T follicular helper cell (primary cell): ENCODE data around the gene DIS3L2.
"Not testable (repeated sequence)": the region's sequence is repeated elsewhere in the genome, so short reads cannot be mapped to it uniquely, and the experiment has no call there.

Experiments
- DNase-seq: peaks from one replicate; pipeline ENCODE4 v3.0.0-alpha.2; 2020; ENCODE audit warnings: low read depth

The DIS3L2 gene

DNA sequence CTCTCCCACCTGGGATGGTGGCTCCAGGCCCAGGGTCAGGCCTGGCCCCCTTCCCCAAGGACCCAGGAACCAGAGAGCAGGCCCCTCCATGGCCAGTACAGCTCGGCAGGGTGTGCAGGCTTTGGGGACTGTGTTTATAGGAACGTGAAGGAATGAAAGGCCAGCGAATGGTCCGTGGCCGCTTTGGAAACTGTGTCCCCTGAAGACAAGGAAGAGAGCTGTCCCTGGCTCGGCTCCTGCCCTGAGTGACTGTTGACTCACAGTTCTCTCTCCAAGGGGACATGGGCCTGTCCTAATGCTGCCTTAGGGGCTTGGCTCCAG is 373.3 kb downstream of the DIS3L2 start:
- not testable (repeated sequence) for DNase-seq

DNA sequence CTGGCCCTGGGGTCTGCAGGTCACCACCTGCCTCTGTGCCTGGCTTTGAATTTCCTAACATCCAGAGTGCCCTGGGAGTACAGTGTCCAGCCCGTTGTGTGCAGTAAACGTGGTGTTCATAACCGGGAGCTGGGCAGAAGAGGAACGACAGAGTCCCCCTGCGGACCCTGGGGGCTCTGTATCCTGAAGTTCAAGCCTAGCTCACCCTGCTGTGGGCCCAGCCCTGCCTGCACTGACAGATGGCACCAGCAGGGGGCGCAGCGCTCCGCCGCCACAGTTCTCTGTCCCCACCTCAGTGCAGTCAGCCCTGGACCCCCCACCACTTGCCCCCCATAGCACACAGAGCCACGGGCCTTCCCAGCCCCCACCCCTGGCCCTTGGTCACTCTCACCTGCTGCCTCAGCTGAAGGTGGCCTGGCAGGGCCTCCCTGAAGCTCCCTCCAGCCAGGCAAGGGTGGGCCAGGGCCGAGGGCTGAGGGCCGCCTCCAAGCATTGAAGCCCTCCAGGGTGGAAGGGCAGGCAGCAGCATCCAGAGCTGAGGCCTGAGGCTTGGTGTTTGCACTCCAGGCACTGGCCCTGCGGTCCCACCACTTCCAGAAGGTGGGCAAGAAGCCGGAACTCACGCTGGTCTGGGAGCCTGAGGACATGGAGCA is 373.8 kb downstream of the DIS3L2 start:
- DNase-seq = not testable (repeated sequence)

DNA sequence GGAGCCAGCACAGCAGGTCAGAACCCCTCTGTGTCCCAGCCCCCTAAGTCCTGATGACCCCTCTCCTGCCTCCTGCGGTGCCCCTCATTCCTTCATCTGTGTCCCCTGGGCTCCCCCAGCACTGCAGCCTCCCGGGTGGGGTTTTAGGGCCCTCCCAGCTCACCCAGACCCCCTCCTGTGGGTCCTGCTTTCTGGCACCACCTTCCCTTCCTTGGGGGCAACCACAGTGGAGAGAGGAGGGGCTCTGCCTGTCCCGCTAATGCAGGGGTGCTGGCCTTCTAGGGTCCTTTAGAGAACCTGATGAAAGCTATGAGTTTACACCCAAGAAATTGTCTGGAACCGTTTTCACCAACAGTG is 374.3 kb downstream of the DIS3L2 start:
- DNase-seq = no peak

DNA sequence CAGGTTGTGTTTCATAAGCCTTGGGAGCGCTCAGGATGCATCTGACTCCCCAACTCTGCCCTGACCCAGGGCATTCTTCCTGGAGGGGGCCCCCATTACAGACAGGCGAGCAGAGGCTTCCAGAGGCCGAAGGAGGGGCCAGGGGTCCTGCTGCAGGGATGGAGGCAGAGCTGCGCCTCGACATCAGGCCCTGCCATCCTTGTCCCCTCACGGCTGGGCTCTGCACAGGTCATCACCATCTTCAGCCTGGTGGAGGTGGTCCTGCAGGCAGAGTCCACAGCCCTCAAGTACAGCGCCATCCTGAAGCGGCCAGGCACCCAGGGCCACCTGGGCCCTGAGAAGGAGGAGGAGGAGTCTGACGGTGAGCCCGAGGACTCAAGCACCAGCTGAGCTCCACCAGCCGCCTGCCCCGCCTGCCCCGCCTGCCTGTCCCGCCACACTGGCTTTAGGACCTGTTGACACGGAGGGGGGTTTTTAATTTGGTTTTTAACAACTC is 374.8 kb downstream of the DIS3L2 start:
- DNase-seq = no peak

DNA sequence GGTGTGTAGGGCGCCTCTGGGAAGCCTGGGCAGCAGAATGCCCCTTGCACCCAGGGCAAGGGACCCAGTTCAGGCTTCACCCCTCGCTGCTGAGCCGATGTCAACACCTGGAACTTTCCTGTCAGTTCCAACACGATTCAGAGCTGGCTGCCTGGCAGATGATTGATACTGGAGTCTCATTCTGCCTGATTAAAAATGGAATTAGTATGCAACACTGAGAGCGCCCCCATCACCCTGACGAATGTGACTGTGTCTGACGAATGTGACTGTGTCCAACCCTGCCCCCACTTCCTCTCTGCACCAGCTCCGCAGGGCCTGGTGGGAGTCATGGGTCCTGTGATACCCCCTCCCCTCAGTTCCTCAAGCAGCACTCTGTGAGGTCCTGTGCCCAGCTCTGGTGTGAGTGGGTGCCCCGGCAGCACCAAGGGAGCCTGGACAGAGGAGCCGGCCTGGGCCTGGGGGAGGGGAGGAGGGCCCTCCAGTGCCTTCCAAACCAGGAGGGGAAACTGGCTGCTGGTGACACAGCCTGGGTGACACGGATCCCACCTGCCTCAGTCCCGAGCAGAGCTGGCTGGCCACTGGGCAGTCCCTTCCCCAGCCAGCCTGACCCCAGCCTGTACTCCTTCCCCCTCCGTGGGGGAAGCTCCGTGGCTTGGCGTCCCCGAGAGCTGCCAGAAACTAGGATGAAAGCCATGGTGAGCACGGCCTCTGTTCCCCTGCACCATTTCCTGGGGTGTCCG is 375.6 kb downstream of the DIS3L2 start:
- DNase-seq = no peak

DNA sequence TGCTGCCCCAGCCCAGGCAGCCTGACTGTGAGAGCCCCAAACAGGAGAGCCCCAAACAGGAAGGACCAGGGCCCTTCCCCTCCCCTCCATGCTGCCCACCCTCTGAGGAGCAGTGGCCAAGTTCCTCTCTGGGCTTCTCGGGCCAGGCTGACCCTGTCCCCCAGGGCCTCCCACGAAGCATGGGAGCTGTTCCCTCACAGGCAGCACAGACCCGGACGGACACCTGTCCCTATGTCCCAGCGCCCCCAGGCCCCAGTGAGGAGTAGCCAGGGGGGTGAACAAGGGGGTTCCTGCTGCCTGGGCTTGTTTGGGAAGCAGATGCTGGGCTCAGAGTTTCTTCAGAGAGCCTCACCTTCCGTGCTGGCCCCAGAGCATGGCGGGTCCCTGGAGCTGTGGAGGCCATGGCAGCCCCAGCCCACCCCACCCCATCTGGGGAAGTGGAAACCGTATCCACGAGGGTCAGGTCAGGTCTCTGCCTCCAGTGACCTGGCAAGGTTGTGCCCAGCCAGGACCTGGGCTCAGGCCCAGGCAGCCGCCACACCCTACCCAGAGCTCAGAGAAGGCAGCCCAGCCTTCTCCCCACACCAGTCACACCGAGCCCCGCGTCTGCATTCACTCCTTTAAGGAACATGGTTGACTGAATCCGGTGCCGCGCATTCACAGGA is 376.7 kb downstream of the DIS3L2 start:
- not testable (repeated sequence) for DNase-seq

DNA sequence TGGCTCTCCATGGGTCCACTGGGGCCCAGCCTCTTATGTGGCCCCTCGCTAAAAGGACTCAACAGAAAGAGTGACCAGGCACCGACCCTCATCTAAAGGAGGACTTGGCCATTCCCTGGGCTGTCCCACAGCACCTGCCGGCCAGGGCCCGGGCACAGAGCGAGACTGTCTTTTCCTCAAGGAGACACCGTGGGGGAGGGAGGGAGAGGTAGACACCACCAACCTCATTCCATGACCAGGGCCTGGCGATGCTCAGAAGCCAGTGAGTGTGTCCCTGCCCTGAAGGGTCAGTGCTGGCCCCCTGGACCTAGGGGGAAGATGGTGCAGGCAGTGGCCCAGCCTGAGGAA is 377.2 kb downstream of the DIS3L2 start:
- DNase-seq = no peak

DNA sequence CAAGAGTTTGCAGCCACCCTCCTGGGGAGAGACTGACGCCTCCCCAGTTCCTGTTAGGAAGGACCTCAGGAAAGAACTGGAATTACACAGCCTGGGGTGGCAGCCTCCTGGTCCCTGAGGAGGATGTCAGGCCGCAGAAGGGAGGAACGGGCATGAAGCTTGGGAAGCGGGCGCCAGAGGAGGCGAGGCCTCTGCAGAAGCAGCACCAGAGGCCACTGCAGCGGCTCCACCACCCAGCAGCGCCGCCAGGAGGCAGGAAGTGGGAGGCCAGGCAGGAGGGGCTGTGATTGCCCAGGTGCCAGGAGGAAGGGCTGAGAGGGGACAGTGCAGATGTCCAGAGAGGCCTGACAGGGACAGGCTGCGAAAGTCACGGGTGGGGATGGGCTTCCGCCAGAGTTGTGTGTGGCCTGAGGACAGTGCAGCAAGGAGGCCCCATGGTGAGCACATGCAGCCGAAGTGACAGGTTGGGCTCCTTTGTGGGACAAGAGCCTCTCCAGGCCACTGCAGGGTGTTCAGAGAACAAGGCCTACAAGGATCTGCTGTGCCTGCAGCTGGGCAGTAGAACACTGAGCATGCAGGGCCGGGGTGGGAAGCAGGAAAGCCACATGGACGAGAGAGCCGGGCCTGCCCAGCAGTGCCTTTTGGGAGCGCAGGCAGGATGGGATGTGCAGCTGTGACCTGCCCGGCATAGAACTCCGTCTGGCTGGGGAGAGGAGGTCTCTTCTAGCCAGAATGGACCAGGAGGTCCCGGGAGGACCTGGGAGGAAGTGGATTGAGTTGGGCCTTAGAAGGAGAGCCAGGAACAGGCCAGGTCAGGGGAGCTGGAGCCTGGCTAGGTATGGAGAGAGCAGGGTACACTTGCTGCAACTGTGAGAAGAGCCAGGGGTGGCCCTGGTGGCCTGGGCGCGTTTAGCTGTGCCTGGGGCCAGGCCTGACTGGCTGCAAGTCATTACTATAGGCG is 377.9 kb downstream of the DIS3L2 start:
- no peak for DNase-seq

DNA sequence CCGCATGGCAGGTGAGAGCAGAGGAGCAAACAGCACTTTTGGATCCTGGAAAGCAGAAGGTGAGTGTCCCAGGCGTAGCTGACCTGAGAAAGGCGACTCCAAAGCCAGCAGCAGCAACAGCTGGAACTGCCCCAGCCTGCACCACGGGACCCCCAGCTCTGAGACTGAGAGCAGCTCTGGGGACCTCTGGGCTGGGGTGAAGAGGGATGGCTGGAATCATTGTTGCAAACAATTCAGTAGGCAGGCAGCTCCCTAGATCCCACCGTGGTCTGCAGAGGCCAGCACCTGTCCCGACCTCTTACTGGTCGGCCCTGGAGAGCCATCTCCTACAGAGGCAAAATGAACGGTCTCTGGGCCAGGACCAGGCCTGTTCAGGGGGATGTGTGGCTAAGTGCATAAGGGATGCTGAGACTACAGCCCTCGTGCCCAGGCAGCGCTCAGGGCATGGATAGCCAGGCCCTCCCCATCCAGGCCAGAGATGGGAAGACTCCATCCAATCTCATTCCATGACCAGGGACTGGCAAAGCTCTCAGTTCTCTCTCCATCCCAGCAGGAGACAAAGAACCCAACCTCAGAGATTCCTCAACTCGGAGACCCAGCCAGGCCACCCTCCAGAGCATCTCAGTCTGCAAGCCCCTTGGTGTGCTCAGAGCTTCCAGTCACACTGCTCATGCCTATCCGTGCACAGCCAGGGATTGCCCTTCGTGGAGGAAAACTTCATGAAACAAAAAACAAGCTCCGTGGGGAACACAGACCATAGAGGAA is 378.8 kb downstream of the DIS3L2 start:
- DNase-seq = no peak

DNA sequence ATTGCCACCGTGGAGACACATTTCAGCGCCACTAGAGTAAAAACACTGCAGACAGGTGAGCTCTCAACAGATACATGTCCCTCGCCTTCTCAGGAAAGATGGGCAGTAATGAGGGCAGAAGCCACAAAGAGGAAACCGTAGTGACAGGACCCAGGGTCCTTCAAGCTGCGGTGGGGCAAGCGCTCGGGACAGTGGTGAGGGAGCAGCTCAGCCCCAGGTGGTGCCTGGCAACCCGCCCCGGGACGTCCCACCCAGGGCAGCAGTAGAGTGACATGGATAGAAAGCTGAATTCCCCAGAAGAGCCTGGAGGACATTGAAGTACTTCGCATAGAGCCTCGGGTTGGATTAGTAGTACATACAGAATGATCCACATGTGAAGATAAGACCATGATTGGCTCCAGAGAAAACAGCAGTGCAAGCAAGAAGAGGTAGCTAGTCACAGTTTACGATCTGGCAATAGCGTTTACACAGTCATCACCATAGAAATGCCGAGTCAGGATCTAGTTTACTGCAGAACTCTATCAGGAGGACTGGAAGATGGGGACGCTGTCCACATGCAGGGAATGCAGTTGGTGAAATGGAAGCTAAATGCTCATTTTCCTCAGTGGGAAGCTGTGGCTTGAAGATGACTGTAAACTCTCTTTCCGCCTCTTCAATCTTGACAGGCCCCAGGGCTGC is 379.7 kb downstream of the DIS3L2 start:
- no peak for DNase-seq

DNA sequence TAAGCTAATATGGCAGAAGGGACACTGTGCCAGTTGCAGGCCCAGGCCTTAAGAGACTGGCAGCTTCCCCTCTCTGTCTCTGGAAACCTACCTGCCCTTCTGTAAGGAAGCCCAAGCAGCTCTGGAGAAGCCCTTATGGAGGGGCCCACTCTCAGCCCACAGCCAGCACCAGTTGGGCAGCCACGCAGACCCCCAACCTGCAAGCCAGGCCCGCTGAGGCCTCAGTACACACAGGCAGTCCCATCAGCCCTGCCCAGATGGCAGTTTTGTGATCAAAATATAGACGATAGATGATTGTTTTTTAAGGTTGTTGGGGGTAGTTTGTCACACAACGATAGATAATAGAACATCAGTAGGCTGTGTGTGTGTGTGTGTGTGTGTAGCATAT is 380.2 kb downstream of the DIS3L2 start:
- no peak for DNase-seq

DNA sequence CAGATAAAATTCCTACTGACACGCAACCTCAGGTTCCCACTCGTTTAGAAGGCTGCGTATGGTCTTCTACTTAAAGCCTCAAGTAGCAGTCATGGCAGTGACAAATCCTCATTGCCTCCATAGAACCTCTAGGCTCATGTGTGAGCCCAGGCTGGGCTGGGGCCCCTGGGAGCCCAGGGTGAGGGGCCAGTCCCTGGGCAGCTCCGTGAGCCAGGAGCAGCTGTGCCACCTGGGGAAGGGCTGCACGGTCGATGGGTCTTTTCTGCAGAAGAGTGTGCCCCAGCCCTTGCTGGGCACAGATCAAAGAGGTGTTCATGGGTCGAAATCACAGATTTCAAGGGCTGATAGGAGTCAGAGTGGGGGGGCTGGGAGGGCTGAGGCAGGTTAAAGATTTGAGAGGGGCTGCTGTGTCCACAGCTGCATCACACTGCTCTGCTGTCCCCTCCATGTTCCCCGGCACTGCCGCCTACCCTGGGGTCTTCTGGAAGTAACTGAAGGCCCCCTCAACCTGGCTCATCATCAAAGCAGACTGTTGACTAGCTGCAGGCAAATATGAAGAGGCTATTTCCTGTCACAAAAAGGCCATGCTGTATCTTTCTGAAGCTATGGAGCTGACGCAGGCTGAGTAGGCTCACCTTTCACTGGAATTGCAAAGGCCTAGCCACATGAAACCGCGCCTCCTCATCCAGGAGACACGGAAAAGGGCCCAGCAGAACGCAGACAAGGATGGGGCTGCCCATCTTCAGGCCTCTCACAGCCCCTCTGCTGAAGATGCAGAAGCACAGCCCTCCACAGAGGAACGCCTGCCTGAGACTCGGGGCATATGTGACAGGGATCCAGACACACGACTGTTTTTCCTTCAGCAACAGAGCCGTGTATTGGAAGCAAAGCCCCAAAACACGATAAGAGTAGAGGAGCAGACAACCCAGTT is 381.4 kb downstream of the DIS3L2 start:
- no peak for DNase-seq

DNA sequence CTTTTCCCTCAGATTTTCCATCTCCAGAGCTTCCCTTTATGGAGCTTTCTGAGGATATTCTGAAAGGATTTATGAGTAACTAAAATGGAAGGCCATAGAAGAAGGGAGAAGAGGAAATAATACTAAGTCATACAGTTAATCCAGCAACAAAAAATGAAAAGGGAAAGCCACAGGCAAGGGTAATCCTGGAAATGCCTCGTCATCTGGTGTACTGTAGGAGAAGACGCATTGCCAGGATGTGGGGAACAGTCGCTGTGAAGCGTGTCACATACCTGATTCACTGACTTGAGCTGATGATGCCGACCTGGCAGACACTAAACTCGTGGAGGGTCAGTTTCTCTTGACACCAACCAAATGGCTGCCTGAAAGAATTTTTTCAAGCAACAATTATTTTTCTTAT is 382.3 kb downstream of the DIS3L2 start:
- no peak for DNase-seq

DNA sequence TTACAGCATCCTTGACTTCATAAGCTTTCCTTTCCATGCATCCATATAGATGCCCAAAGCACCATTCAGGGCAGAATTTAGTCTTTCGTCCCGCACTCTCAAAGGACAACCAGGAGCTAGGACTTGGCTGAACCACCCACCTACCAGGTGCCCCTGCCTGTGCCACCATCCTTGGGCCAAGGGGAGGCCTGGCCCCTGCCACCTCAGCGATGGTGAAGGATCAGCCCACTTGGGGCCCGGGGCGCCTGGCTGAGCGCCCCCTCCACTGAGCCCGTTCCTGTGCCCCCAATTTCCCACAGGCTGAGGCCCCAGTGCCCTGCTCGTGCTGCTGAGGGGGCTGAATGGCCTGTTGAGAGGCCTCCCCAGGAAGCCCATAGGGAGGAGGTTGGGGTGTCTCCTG is 383.7 kb downstream of the DIS3L2 start:
- no peak for DNase-seq

DNA sequence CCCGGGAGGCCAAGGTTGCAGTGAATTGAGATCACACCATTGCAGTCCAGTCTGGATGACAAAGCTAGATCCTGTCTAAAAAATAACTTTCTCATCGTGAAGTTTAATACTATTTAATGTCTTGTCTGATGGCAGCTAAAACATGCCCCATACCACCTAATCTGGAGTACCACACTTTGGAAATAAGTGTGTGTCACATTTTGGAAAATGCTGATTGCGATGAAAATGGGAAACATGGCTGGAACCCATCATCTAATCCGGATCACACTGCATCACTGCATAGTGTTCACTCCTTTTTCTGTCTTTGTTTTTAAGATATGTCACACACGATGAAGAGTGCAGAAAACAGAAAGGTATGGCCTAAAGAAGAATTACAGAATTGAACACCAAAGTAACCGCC is 385.9 kb downstream of the DIS3L2 start:
- DNase-seq = no peak

DNA sequence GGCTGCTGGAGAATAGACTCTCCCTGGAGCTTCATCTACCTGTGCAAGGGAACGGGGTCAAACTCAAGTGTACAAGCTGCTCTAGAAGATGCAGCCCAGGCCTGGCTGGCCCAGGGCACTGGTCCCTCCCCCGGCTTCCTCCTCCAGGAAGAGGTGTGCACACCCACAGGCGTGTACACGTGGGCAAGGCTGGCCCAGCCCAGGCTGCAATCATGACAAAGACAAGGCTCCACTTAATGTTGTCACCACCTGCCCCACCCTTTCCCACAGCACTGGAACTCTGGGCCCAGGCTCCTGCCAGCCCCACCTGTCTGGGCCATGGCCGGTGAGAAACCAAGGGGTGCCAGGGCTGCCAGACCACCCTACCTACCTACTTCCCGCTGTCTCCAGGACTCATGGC is 387.4 kb downstream of the DIS3L2 start:
- no peak for DNase-seq

DNA sequence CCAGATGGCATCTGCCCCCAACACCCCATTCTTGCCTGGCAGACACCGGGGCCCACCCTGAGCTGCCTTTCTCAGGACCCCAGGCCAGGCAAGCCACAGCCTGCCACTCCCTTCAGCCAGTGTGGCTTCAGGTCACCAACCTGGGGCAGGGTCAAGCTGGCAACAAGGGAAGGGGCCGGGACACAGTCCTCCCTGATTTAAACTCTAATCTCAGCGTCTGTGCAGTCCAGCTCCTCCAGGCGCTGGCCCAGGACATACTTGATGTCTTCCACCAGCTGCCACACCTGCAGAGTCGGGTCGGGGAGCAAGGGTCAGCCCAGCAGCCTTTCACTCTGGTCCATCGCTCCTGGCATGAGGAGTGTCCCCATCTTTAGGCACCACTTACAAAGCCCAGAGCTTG is 388.0 kb downstream of the DIS3L2 start:
- no peak for DNase-seq

DNA sequence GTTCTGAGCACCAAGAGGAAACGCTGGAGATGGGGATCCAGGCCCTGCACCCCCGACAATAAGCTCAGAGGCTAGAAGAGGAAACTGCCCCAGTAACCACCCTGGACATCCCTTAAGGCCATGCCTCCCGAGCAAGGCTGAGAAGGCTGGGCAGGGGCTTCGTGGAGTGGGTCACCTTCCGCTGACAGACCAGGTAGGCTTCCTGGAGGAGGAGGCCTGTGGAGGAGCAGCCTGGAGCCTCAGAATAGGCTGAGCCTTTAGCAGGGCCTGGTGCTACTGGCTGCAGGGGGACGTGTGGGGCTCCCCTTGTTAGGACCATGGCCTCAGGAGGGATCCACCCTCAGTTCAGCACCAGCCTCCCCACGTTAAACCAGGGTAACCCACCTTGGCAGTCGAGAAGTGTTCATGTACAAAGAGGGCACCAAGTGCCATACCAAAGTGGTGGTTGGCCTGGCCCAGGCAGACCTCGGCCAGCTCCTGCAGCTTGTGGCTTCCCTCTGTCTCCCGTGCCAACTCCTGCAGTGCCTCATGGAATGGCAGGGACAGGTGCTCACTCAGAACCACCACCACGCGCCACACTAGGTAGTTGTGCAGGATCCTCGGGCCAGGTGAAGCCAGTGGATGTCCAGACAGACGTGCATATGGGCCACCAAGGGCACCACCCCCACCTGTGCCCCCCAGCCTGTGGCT is 388.6 kb downstream of the DIS3L2 start:
- no peak for DNase-seq
